ENCODE data around the gene LILRA2. TPM values are rescaled to one million over a fixed set of nuclear protein-coding genes. Genes with fewer than 3 reads are reported as not detected.

The LILRA2 gene
- under 1 TPM in 5 of 8 experiments, not detected in 3; 0.05 to 0.51 (median 0.10) TPM for total RNA-seq

GRCh38 chr19:54573330-54573872 lies at the start of gene LILRA2:
TSS of gene LILRA2 (plus strand) at chr19:54573790. CDS start at chr19:54573879, 89 bp downstream.
- no peak for ATAC-seq (replicated peaks in 6 of 8)
- no peak within 1 kb of the TSS for H3K4me3 ChIP-seq
- 11 to 60% (median 20%) methylated on average over 1 to 4 of the region's 10 CpGs; no CpG with 5 or more reads in 5 of the 10 experiments for WGBS, 10 experiments

GRCh38 chr19:54525636-54526035 lies 48.0 kb upstream of the LILRA2 start:
- Histone ChIP-seq H3K4me1 (replicated peaks in 1 of 2) (no peaks in the 10 kb centered on the region), H3K27ac (no peak overlapping the region), H3K4me3 (no peak overlapping the region)
- no peak for ATAC-seq (replicated peaks in 6 of 8)
- in situ Hi-C loops (cut with MboI; ENCODE audit: low pct_unique_long_range_greater_than_20kb in 2 of 9, low sequenced_read_pairs in 9 of 9, unreplicated experiment in 9 of 9) = no loop called here
- WGBS, 10 experiments = 0 to 46% (median 8%) methylated on average over 2 to 5 of the region's 5 CpGs; no CpG with 5 or more reads in 2 of the 10 experiments

More at GRCh38 chr19:54573330-54573872, at the start of gene LILRA2:
- H3K4me1 ChIP-seq (replicated peaks in 1 of 2) = no peaks in the 10 kb centered on the region
- in situ Hi-C loops (cut with MboI; ENCODE audit: low pct_unique_long_range_greater_than_20kb in 2 of 9, low sequenced_read_pairs in 9 of 9, unreplicated experiment in 9 of 9) = no loop called here
- H3K27ac ChIP-seq = no peak within 1 kb of the TSS

- in situ Hi-C loops (cut with MboI; ENCODE audit: low pct_unique_long_range_greater_than_20kb in 2 of 9, low sequenced_read_pairs in 9 of 9, unreplicated experiment in 9 of 9) = no loop called here
- Histone ChIP-seq H3K4me1 (replicated peaks in 1 of 2) (no peaks in the 10 kb centered on the region), H3K4me3 (no peak overlapping the region), H3K27ac (no peak overlapping the region)
- WGBS, 10 experiments = 46 to 100% (median 64%) methylated on average over 1 to 21 of the region's 26 CpGs; no CpG with 5 or more reads in 2 of the 10 experiments
- no peak for ATAC-seq (replicated peaks in 6 of 8)
Observed at GRCh38 chr19:54526972-54527371, 46.6 kb upstream of the LILRA2 start.

GRCh38 chr19:54530866-54531265 lies 42.7 kb upstream of the LILRA2 start:
- in situ Hi-C loops (cut with MboI; ENCODE audit: low pct_unique_long_range_greater_than_20kb in 2 of 9, low sequenced_read_pairs in 9 of 9, unreplicated experiment in 9 of 9) = no loop called here
- Histone ChIP-seq H3K4me3 (no peak overlapping the region), H3K27ac (no peak overlapping the region), H3K4me1 (replicated peaks in 1 of 2) (no peaks in the 10 kb centered on the region)
- 3 to 93% (median 41%) methylated on average over 2 to 5 of the region's 5 CpGs for WGBS, 10 experiments
- no peak for ATAC-seq (replicated peaks in 6 of 8)

GRCh38 chr19:54532528-54532927 lies 41.1 kb upstream of the LILRA2 start:
- H3K4me1 ChIP-seq (replicated peaks in 1 of 2) = no peaks in the 10 kb centered on the region
- no peak overlapping the region for H3K27ac ChIP-seq
- WGBS, 10 experiments = 0 to 59% (median 34%) methylated on average over 1 to 4 of the region's 4 CpGs; no CpG with 5 or more reads in 4 of the 10 experiments
- no peak for ATAC-seq (replicated peaks in 6 of 8)
- in situ Hi-C loops (cut with MboI; ENCODE audit: low pct_unique_long_range_greater_than_20kb in 2 of 9, low sequenced_read_pairs in 9 of 9, unreplicated experiment in 9 of 9) = no loop called here
- no peak overlapping the region for H3K4me3 ChIP-seq

DNA sequence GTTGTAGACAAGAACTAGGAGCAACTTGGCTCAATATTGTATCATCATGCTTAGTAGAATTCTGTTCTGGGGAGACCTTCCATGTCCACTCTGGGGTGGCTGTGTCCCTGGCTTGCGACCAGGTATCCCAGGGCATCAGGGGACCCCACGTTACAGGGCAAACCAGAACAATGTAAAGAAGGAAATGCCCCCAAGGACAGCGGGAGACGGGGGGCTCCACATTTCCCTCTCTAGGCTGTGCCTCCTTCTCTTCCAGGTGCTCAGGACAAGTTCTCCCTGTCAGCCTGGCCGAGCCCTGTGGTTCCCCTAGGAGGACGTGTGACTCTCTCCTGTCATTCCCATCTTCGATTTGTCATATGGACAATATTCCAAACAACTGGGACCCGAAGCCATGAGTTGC lies 40.1 kb upstream of the LILRA2 start:
- WGBS, 10 experiments = 0 to 56% (median 29%) methylated on average over 2 to 7 of the region's 8 CpGs; no CpG with 5 or more reads in 6 of the 10 experiments
- H3K4me3 ChIP-seq = no peak overlapping the region
- no peak overlapping the region for H3K27ac ChIP-seq
- H3K4me1 ChIP-seq (replicated peaks in 1 of 2) = no peaks in the 10 kb centered on the region
- in situ Hi-C loops (cut with MboI; ENCODE audit: low pct_unique_long_range_greater_than_20kb in 2 of 9, low sequenced_read_pairs in 9 of 9, unreplicated experiment in 9 of 9) = no loop called here
- no peak for ATAC-seq (replicated peaks in 6 of 8)

GRCh38 chr19:54534156-54534555 lies 39.4 kb upstream of the LILRA2 start:
- Histone ChIP-seq H3K27ac (no peak overlapping the region), H3K4me1 (replicated peaks in 1 of 2) (no peaks in the 10 kb centered on the region), H3K4me3 (no peak overlapping the region)
- in situ Hi-C loops (cut with MboI; ENCODE audit: low pct_unique_long_range_greater_than_20kb in 2 of 9, low sequenced_read_pairs in 9 of 9, unreplicated experiment in 9 of 9) = no loop called here
- 0 to 54% (median 36%) methylated on average over 1 to 5 of the region's 8 CpGs; no CpG with 5 or more reads in 4 of the 10 experiments for WGBS, 10 experiments
- no peak for ATAC-seq (replicated peaks in 6 of 8)

DNA sequence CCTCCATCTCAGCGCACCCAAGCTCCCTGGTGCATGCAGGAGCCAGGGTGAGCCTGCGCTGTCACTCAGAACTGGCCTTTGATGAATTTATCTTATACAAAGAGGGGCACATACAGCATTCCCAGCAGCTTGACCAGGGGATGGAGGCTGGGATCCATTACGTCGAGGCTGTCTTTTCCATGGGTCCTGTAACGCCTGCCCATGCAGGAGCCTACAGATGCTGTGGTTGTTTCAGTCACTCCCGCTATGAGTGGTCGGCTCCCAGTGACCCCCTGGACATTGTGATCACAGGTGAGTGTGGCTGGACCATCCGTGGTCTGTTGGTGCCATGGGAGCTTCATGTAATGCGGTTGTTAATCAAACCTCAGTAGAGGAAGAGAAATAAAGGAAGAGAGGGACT lies 38.0 kb upstream of the LILRA2 start:
- no peak overlapping the region for H3K27ac ChIP-seq
- ATAC-seq (replicated peaks in 6 of 8) = no peak
- no peak overlapping the region for H3K4me3 ChIP-seq
- in situ Hi-C loops (cut with MboI; ENCODE audit: low pct_unique_long_range_greater_than_20kb in 2 of 9, low sequenced_read_pairs in 9 of 9, unreplicated experiment in 9 of 9) = no loop called here
- H3K4me1 ChIP-seq (replicated peaks in 1 of 2) = no peaks in the 10 kb centered on the region
- 0 to 60% (median 30%) methylated on average over 1 to 7 of the region's 9 CpGs; no CpG with 5 or more reads in 3 of the 10 experiments for WGBS, 10 experiments

DNA sequence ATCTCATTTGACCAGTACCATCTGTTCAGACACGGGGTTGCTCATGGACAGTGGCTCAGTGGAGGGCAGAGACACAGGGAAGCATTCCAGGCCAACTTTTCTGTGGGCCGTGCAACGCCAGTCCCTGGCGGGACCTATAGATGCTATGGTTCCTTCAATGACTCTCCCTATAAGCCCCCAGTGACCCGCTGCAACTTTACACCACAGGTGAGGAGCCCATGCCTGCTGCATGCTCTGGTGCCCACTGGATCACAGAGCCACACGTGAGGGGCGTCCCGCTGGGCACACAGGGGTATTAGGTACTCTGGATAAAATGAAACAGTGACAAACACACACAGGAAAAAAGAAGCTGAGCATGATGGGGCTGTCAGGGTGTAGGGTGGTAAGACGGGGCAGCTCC lies 36.6 kb upstream of the LILRA2 start:
- WGBS, 10 experiments = 0 to 70% (median 42%) methylated on average over 1 to 6 of the region's 9 CpGs; no CpG with 5 or more reads in 4 of the 10 experiments
- no peak overlapping the region for H3K27ac ChIP-seq
- in situ Hi-C loops (cut with MboI; ENCODE audit: low pct_unique_long_range_greater_than_20kb in 2 of 9, low sequenced_read_pairs in 9 of 9, unreplicated experiment in 9 of 9) = no loop called here

DNA sequence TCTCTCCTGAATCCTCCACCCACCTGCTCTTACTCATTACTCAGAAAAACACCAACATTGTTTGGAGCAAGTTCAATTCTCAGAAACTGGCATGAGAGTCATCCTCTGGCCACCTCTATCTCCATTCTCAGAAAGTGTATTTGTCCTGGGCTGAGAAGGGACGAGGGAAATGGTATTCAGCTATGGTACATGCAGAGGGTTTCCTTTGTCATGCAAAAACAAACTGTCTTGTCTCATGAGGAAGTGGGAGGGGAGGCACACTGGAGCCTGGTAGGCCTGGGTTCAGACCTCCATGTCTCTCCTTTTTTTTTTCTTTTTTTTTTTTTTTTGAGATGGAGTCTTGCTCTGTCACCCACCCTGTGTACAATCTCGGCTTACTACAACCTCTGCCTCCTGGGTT lies 31.9 kb upstream of the LILRA2 start:
- no peak overlapping the region for H3K27ac ChIP-seq
- no peak for ATAC-seq (replicated peaks in 6 of 8)
- H3K4me3 ChIP-seq = no peak overlapping the region
- in situ Hi-C loops (cut with MboI; ENCODE audit: low pct_unique_long_range_greater_than_20kb in 2 of 9, low sequenced_read_pairs in 9 of 9, unreplicated experiment in 9 of 9) = no loop called here
- no peaks in the 10 kb centered on the region for H3K4me1 ChIP-seq (replicated peaks in 1 of 2)
- WGBS, 10 experiments = 0 to 20% (median 0%) methylated on average over 1 of the region's 2 CpGs; no CpG with 5 or more reads in 3 of the 10 experiments

More for the DNA sequence above, 36.6 kb upstream of the LILRA2 start:
- no peaks in the 10 kb centered on the region for H3K4me1 ChIP-seq (replicated peaks in 1 of 2)
- no peak for ATAC-seq (replicated peaks in 6 of 8)
- no peak overlapping the region for H3K4me3 ChIP-seq

GRCh38 chr19:54548806-54549205 lies 24.8 kb upstream of the LILRA2 start:
- WGBS, 10 experiments = 43 to 76% (median 62%) methylated on average over 3 to 8 of the region's 16 CpGs; no CpG with 5 or more reads in 7 of the 10 experiments
- in situ Hi-C loops (cut with MboI; ENCODE audit: low pct_unique_long_range_greater_than_20kb in 2 of 9, low sequenced_read_pairs in 9 of 9, unreplicated experiment in 9 of 9) = no loop called here

GRCh38 chr19:54549224-54549623 lies 24.4 kb upstream of the LILRA2 start:
- whole genome bisulfite sequencing, 10 experiments = 10 to 80% (median 45%) methylated on average over 2 to 8 of the region's 14 CpGs; no CpG with 5 or more reads in 5 of the 10 experiments
- H3K27ac ChIP-seq = no peak overlapping the region
- no peaks in the 10 kb centered on the region for H3K4me1 ChIP-seq (replicated peaks in 1 of 2)
- in situ Hi-C loops (cut with MboI; ENCODE audit: low pct_unique_long_range_greater_than_20kb in 2 of 9, low sequenced_read_pairs in 9 of 9, unreplicated experiment in 9 of 9) = no loop called here
- no peak for ATAC-seq (replicated peaks in 6 of 8)
- H3K4me3 ChIP-seq = no peak overlapping the region

More at GRCh38 chr19:54548806-54549205, 24.8 kb upstream of the LILRA2 start:
- Histone ChIP-seq H3K27ac (no peak overlapping the region), H3K4me3 (no peak overlapping the region), H3K4me1 (replicated peaks in 1 of 2) (no peaks in the 10 kb centered on the region)
- no peak for ATAC-seq (replicated peaks in 6 of 8)

DNA sequence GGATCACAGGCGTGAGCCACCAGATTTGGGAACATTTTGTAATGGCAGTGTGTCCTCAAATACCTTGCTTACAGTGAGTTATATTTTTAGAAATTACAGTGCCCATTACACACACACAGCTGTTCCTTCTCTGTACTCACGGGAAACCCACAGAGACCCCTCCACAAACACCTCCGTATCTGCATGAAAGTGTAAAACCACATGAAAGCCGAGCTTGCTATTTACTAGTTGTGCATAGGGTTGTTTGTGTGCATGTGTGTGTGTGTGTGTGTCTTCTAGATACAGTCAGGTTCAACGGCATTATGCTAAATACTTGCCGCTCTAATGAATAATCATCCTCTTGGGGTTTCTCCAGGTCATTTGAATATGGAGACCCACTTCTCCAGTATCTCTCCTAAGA lies 22.3 kb upstream of the LILRA2 start:
- no peak for ATAC-seq (replicated peaks in 6 of 8)
- in situ Hi-C loops (cut with MboI; ENCODE audit: low pct_unique_long_range_greater_than_20kb in 2 of 9, low sequenced_read_pairs in 9 of 9, unreplicated experiment in 9 of 9) = no loop called here
- H3K4me1 ChIP-seq (replicated peaks in 1 of 2) = no peaks in the 10 kb centered on the region
- WGBS, 10 experiments = 30 to 75% (median 68%) methylated on average over 2 to 3 of the region's 6 CpGs; no CpG with 5 or more reads in 4 of the 10 experiments
- no peak overlapping the region for H3K4me3 ChIP-seq
- no peak overlapping the region for H3K27ac ChIP-seq
